ENCODE data around the gene TSACC. TPM values are rescaled to one million over a fixed set of nuclear protein-coding genes. Genes with fewer than 3 reads are reported as not detected.

TSACC gene
- total and polyA plus RNA-seq, 2 of the 8 experiments (the other 6 are each of a cell fraction or from before 2014, with no cell fraction given) = 1.0 to 5.0 TPM

DNA sequence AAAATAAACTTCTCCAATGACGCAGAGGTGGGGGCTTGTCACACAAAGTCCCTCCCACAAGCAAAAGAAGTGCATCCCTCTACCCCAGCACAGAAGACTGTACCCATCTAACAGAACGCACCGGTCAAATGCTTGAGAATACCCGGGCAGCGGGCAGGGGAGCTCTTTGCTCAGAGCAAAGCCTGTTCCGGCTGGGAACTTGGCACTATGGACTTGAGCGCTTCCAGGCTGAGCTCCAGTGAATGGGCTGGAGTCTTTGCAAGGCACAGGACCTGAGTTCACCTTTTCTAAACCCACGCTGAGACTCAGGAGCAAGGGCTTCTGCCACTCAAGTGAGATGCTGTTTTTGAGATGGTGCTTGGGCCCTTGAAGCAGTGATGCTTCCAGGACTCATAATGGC lies 51.0 kb downstream of the TSACC start (continued):
- TF ChIP-seq RAD21 (IDR thresholded peaks at IDR 0.05 in 1 of 2, conservative IDR thresholded peaks at IDR 0.05 in 1 of 2; ENCODE audit: low read depth in 2 of 2, low read length in 2 of 2) (no peak), BACH1 (IDR thresholded peaks at IDR 0.05; ENCODE audit: low read length) (no peak), POLR2A (IDR thresholded peaks at IDR 0.05; ENCODE audit: control extremely low read depth in 1 of 2, low read depth in 2 of 2, low read length in 2 of 2) (no peak), HDAC2 (IDR thresholded peaks at IDR 0.05; ENCODE audit: borderline replicate concordance in 1 of 2, low read depth in 2 of 2, low read length in 2 of 2) (no peak), JUND (IDR thresholded peaks at IDR 0.05; ENCODE audit: low read length) (no peak), BCL11A (IDR thresholded peaks at IDR 0.05; ENCODE audit: low read depth in 2 of 2, low read length in 2 of 2) (no peak), EP300 (IDR thresholded peaks at IDR 0.05; ENCODE audit: borderline replicate concordance in 1 of 2, low read depth in 2 of 2, low read length in 2 of 2) (no peak)
- TF ChIP-seq, protein P1, sequence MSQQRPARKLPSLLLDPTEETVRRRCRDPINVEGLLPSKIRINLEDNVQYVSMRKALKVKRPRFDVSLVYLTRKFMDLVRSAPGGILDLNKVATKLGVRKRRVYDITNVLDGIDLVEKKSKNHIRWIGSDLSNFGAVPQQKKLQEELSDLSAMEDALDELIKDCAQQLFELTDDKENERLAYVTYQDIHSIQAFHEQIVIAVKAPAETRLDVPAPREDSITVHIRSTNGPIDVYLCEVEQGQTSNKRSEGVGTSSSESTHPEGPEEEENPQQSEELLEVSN (IDR thresholded peaks at IDR 0.05) = no peak

Measured in H1 (cell line).